ENCODE data around the gene DCLK2. TPM values are rescaled to one million over a fixed set of nuclear protein-coding genes. Genes with fewer than 3 reads are reported as not detected.

DCLK2 gene
- total RNA-seq, 1 experiment from 2014 or later, result 5.2 TPM

GRCh38 chr4:150235317-150235716, 157.1 kb downstream of the DCLK2 start:
- DNase-seq (ENCODE audit: low read depth), result no peak

GRCh38 chr4:150235808-150236271, 157.6 kb downstream of the DCLK2 start:
- DNase-seq (ENCODE audit: low read depth), result no peak

GRCh38 chr4:150236626-150237025, 158.4 kb downstream of the DCLK2 start:
- DNase-seq (ENCODE audit: low read depth), result peak; percentile 30

GRCh38 chr4:150237110-150237872, 159.0 kb downstream of the DCLK2 start:
- peak; percentile 88 for DNase-seq (ENCODE audit: low read depth)

GRCh38 chr4:150238591-150238990, 160.3 kb downstream of the DCLK2 start:
- no peak for DNase-seq (ENCODE audit: low read depth)

- DNase-seq (ENCODE audit: low read depth), result no peak
These were observed 161.8 kb downstream of the DCLK2 start for GRCh38 chr4:150240011-150240410.

GRCh38 chr4:150242820-150243458, 164.7 kb downstream of the DCLK2 start:
- peak; percentile 55 for DNase-seq (ENCODE audit: low read depth)

GRCh38 chr4:150243932-150244331, 165.7 kb downstream of the DCLK2 start:
- no peak for DNase-seq (ENCODE audit: low read depth)

GRCh38 chr4:150244600-150244999, 166.4 kb downstream of the DCLK2 start:
- DNase-seq (ENCODE audit: low read depth), result peak; percentile 31

- DNase-seq (ENCODE audit: low read depth), result no peak
These were observed 168.9 kb downstream of the DCLK2 start for GRCh38 chr4:150247184-150247583.

GRCh38 chr4:150248181-150248580, 169.9 kb downstream of the DCLK2 start:
- DNase-seq (ENCODE audit: low read depth), result no peak

- no peak for DNase-seq (ENCODE audit: low read depth)
These were observed 172.2 kb downstream of the DCLK2 start for GRCh38 chr4:150250293-150250997.

- no peak for DNase-seq (ENCODE audit: low read depth)
These were observed 172.9 kb downstream of the DCLK2 start for GRCh38 chr4:150250998-150251651.

GRCh38 chr4:150251752-150252190, 173.5 kb downstream of the DCLK2 start:
- DNase-seq (ENCODE audit: low read depth), result no peak

- DNase-seq (ENCODE audit: low read depth), result no peak
These were observed 174.1 kb downstream of the DCLK2 start for GRCh38 chr4:150252306-150252705.

- DNase-seq (ENCODE audit: low read depth), result no peak
These were observed 174.5 kb downstream of the DCLK2 start for GRCh38 chr4:150252741-150253140.

- DNase-seq (ENCODE audit: low read depth), result no peak
These were observed 175.2 kb downstream of the DCLK2 start for GRCh38 chr4:150253416-150253815.

- DNase-seq (ENCODE audit: low read depth), result no peak
These were observed 175.9 kb downstream of the DCLK2 start for GRCh38 chr4:150253965-150254630.

- DNase-seq (ENCODE audit: low read depth), result no peak
These were observed 177.5 kb downstream of the DCLK2 start for GRCh38 chr4:150255610-150256224.

- no peak for DNase-seq (ENCODE audit: low read depth)
These were observed 178.0 kb downstream of the DCLK2 start for GRCh38 chr4:150256225-150256620.
